PC-3 (cell line): ENCODE data around the gene CETN2. TPM values are rescaled to one million over a fixed set of nuclear protein-coding genes. Genes with fewer than 3 reads are reported as not detected.
"Not testable (repeated sequence)": the region's sequence is repeated elsewhere in the genome, so short reads cannot be mapped to it uniquely, and the experiment has no call there.

ENCODE experiments used
- ATAC-seq: fragments of 200-7000 bp; cut with Tn5 transposase; 2 replicates; pipeline ENCODE4 v1.9.1; 2020; ENCODE audit warnings: mild to moderate bottlenecking, moderate library complexity
- BruUV-seq: library from RNA; stranded (reverse); fragments of 400-500 nt; replicated peaks from 2 replicates; lab custom pipeline; 2021; lab: Mats Ljungman, UMichigan
- CTCF ChIA-PET: fragments of 300-600 bp; sonication (Branson Sonifier 250); formaldehyde crosslinking; loops from one replicate; lab custom pipeline; 2022; ENCODE audit warnings: antibody characterized with exemption; lab: Charles Lee
- POLR2A ChIA-PET: fragments of 300-600 bp; sonication (Branson Sonifier 250); formaldehyde crosslinking; loops from one replicate; lab custom pipeline; 2022; ENCODE audit warnings: antibody characterized with exemption; ENCODE audit not compliant: unreplicated experiment; lab: Charles Lee
- DNase-seq: peaks from one replicate; pipeline ENCODE4 v3.0.0-alpha.2; 2015
- H2AFZ ChIP-seq: fragments of 300-600 bp; sonication (generic); 2 replicates; pipeline ENCODE4 v1.6.0; 2016; ENCODE audit warnings: antibody characterized with exemption, low read length
- H3F3A ChIP-seq: fragments of 300-600 bp; sonication (generic); one replicate; pipeline ENCODE4 v1.6.0; 2017; ENCODE audit warnings: antibody characterized with exemption, low read length, control low read depth, mild to moderate bottlenecking; ENCODE audit not compliant: unreplicated experiment
- H3K27ac ChIP-seq: fragments of 300-600 bp; sonication (generic); 2 replicates; pipeline ENCODE4 v1.5.1; 2016; ENCODE audit warnings: mild to moderate bottlenecking, low read length
- H3K27me3 ChIP-seq: fragments of 300-600 bp; sonication (generic); 2 replicates; pipeline ENCODE4 v1.6.1; 2016; ENCODE audit warnings: low read length, mixed read lengths
- H3K36me3 ChIP-seq: fragments of 300-600 bp; sonication (generic); 2 replicates; pipeline ENCODE4 v1.6.1; 2016; ENCODE audit warnings: low read depth, mixed run types, low read length, mixed read lengths
- H3K4me1 ChIP-seq: fragments of 300-600 bp; sonication (generic); 2 replicates; pipeline ENCODE4 v1.5.1; 2016; ENCODE audit warnings: low read length; ENCODE audit not compliant: insufficient read depth
- H3K4me2 ChIP-seq: fragments of 300-600 bp; sonication (generic); 2 replicates; pipeline ENCODE4 v1.6.0; 2016; ENCODE audit warnings: low read length
- H3K4me3 ChIP-seq: fragments of 300-600 bp; sonication (generic); 2 replicates; pipeline ENCODE4 v1.5.1; 2016; ENCODE audit warnings: mild to moderate bottlenecking, low read length, mixed read lengths
- H3K79me2 ChIP-seq: fragments of 300-600 bp; sonication (generic); 2 replicates; pipeline ENCODE4 v1.6.1; 2017; ENCODE audit warnings: low read length, mixed read lengths
- H3K9ac ChIP-seq: fragments of 300-600 bp; sonication (generic); 2 replicates; pipeline ENCODE4 v1.6.0; 2016; ENCODE audit warnings: mild to moderate bottlenecking, low read length
- H3K9me2 ChIP-seq: fragments of 300-600 bp; sonication (generic); replicated peaks from 2 replicates; pipeline ENCODE4 v1.6.1; 2016; ENCODE audit warnings: mixed run types, low read length, mixed read lengths
- H3K9me3 ChIP-seq: fragments of 300-600 bp; sonication (generic); 2 replicates; pipeline ENCODE4 v1.6.1; 2016; ENCODE audit warnings: low read length, mixed read lengths
- H4K20me1 ChIP-seq: fragments of 300-600 bp; sonication (generic); 2 replicates; pipeline ENCODE4 v1.6.1; 2016; ENCODE audit warnings: low read length, mixed read lengths
- CTCF ChIP-seq: fragments of 300-600 bp; sonication (generic); conservative IDR thresholded peaks from 2 replicates; pipeline ENCODE4 v1.5.1; 2017; ENCODE audit warnings: antibody characterized with exemption, low read depth, mild to moderate bottlenecking, low read length
- EZH2 ChIP-seq: fragments of 300-600 bp; sonication (generic); IDR thresholded peaks from one replicate; pipeline ENCODE4 v1.6.1; 2017; ENCODE audit warnings: antibody characterized with exemption, mild to moderate bottlenecking, low read length; ENCODE audit not compliant: unreplicated experiment
- EZH2phosphoT487 ChIP-seq: fragments of 300-600 bp; sonication (generic); IDR thresholded peaks from 2 replicates; pipeline ENCODE4 v1.6.1; 2018; ENCODE audit warnings: mild to moderate bottlenecking, antibody characterized with exemption, low read length, borderline replicate concordance
- intact Hi-C: fragments of 100-400 bp; cut with micrococcal nuclease; formaldehyde crosslinking; loops from 2 replicates; pipeline ENCODE4 v1.9.0; 2023
- total RNA-seq: library from RNA; depleted of rRNA; stranded (reverse); fragments of >200 nt; gene quantifications from 2 replicates; pipeline ENCODE4 v1.2.3, GENCODE V29; 2014

CETN2 gene
- total RNA-seq, 1 experiment from 2014 or later: 40.9 TPM

GRCh38 chrX:152810403-152810802 lies 20.2 kb downstream of the CETN2 start:
- CTCF ChIA-PET: no interaction called here
- H3K9me2 ChIP-seq: no peaks in the 10 kb centered on the region
- BruUV-seq: no TSS peak
- ATAC-seq (no peak), DNase-seq (no peak)
- H3K4me1 ChIP-seq: no peaks in the 10 kb centered on the region
- H3F3A ChIP-seq: no peaks in the 10 kb centered on the region
- intact Hi-C loops: loop anchor here (10.0 kb wide), 1 partner anchor 176 kb away; the partner anchor contains the start of gene GABRQ
- H3K9me3 ChIP-seq: no peaks in the 10 kb centered on the region
- H3K27ac ChIP-seq: no peak overlapping the region
- H3K4me2 ChIP-seq: no peak overlapping the region
- no peak overlapping the region for H3K4me3 ChIP-seq
- no peaks in the 10 kb centered on the region for H4K20me1 ChIP-seq
- POLR2A ChIA-PET: no interaction called here
- H3K79me2 ChIP-seq: no peaks in the 10 kb centered on the region
- TF ChIP-seq EZH2phosphoT487: no peak
- no peak for TF ChIP-seq CTCF
- TF ChIP-seq EZH2: no peak
- no peak overlapping the region for H2AFZ ChIP-seq
- H3K36me3 ChIP-seq: no peaks in the 10 kb centered on the region
- H3K27me3 ChIP-seq: no peaks in the 10 kb centered on the region; the same call in 1 of the 2 replicates
- H3K9ac ChIP-seq: no peak overlapping the region

GRCh38 chrX:152806035-152806434 lies 24.5 kb downstream of the CETN2 start:
- Histone ChIP-seq H2AFZ (no peak overlapping the region), H3F3A (no peaks in the 10 kb centered on the region), H3K9me2 (no peaks in the 10 kb centered on the region), H4K20me1 (no peaks in the 10 kb centered on the region), H3K27ac (no peak overlapping the region), H3K9ac (no peak overlapping the region), H3K4me1 (no peaks in the 10 kb centered on the region), H3K4me3 (no peak overlapping the region), H3K4me2 (no peak overlapping the region), H3K79me2 (no peaks in the 10 kb centered on the region), H3K9me3 (no peaks in the 10 kb centered on the region), H3K36me3 (no peaks in the 10 kb centered on the region), H3K27me3 (peaks cover 23% of the 10 kb centered on the region)
- ATAC-seq: no peak
- CTCF ChIA-PET: no interaction called here
- TF ChIP-seq EZH2phosphoT487 (no peak), CTCF (no peak), EZH2 (no peak)
- BruUV-seq: no TSS peak
- POLR2A ChIA-PET: no interaction called here
- intact Hi-C loops: no loop called here
- no peak for DNase-seq

GRCh38 chrX:152798945-152799344 lies 31.6 kb downstream of the CETN2 start:
- ATAC-seq: no peak
- no peak overlapping the region for H3K27ac ChIP-seq
- H3K4me2 ChIP-seq: no peak overlapping the region
- H3K9me2 ChIP-seq: no peaks in the 10 kb centered on the region
- H3K4me1 ChIP-seq: no peaks in the 10 kb centered on the region
- ChIA-PET CTCF (no interaction called here), POLR2A (no interaction called here)
- no peaks in the 10 kb centered on the region for H3K36me3 ChIP-seq
- H3F3A ChIP-seq: no peaks in the 10 kb centered on the region
- no peaks in the 10 kb centered on the region for H3K9me3 ChIP-seq
- H2AFZ ChIP-seq: no peak overlapping the region
- H3K9ac ChIP-seq: no peak overlapping the region
- peaks cover 39% of the 10 kb centered on the region for H3K27me3 ChIP-seq
- intact Hi-C loops: no loop called here
- DNase-seq: no peak
- TF ChIP-seq EZH2phosphoT487: no peak
- no peak for TF ChIP-seq EZH2
- TF ChIP-seq CTCF: no peak
- H3K4me3 ChIP-seq: no peak overlapping the region
- H4K20me1 ChIP-seq: no peaks in the 10 kb centered on the region
- H3K79me2 ChIP-seq: no peaks in the 10 kb centered on the region
- BruUV-seq: no TSS peak

- H4K20me1 ChIP-seq, POLR2A ChIA-PET, H3K9me3 ChIP-seq, H3K4me3 ChIP-seq, H3K4me1 ChIP-seq, H3K27me3 ChIP-seq, H2AFZ ChIP-seq, H3K27ac ChIP-seq, BruUV-seq, CTCF ChIA-PET, H3K79me2 ChIP-seq, intact Hi-C loops, ATAC-seq, H3K4me2 ChIP-seq, DNase-seq, H3K9ac ChIP-seq, H3K36me3 ChIP-seq, H3F3A ChIP-seq, H3K9me2 ChIP-seq: not testable (repeated sequence)
These were observed 43.5 kb downstream of the CETN2 start for GRCh38 chrX:152787062-152787461.
